HCT116 (cell line): ENCODE data around the gene SLC9A6. TPM values are rescaled to one million over a fixed set of nuclear protein-coding genes. Genes with fewer than 3 reads are reported as not detected.

Experiments
- ATAC-seq: fragments of 200-7000 bp; cut with Tn5 transposase; 2 replicates; pipeline ENCODE4 v1.9.1; 2020; ENCODE audit warnings: mild to moderate bottlenecking, moderate library complexity
- BruUV-seq: library from RNA; stranded (reverse); fragments of 400-500 nt; replicated peaks from 2 replicates; lab custom pipeline; 2021; lab: Mats Ljungman, UMichigan
- CTCF ChIA-PET: fragments of 300-600 bp; sonication (Branson Sonifier 250); formaldehyde crosslinking; loops from one replicate; lab custom pipeline; 2021; ENCODE audit warnings: antibody characterized with exemption; lab: Charles Lee
- POLR2A ChIA-PET: fragments of 300-600, 350-600 bp; sonication (Branson Sonifier 250); formaldehyde crosslinking; loops from one replicate; lab custom pipeline; 2021; ENCODE audit warnings: antibody characterized with exemption; lab: Charles Lee
- RAD21 ChIA-PET, 2 experiments: fragments of 300-600 bp; sonication (Branson Sonifier 250); formaldehyde crosslinking; loops; one replicate each; lab custom pipeline; 2023; ENCODE audit warnings: low total read pairs in 2 of 2; ENCODE audit not compliant: uncharacterized antibody in 2 of 2, unreplicated experiment in 2 of 2, low non-redundant PET in 1 of 2; lab: Charles Lee
- DNase-seq: peaks from one replicate; pipeline ENCODE4 v3.0.0-alpha.2; 2010; ENCODE audit warnings: low read depth, low spot score
- H2AFZ ChIP-seq: fragments of 200-600 bp; shearing (Covaris generic), sonication (generic); 2 replicates; pipeline ENCODE4 v1.6.1; 2017; ENCODE audit warnings: low read depth, mixed run types, mixed read lengths, antibody characterized with exemption, low read length; ENCODE audit not compliant: poor library complexity, severe bottlenecking
- H3K27ac ChIP-seq: 2 replicates; pipeline ENCODE4 v1.5.1; 2012; ENCODE audit warnings: low read depth, low read length
- H3K27me3 ChIP-seq: fragments of 200-600 bp; sonication (generic); 2 replicates; pipeline ENCODE4 v1.6.1; 2016; ENCODE audit warnings: mixed run types, low read length, mixed read lengths; ENCODE audit not compliant: insufficient read depth
- H3K36me3 ChIP-seq, 2 experiments: fragments of 200-500 bp in 1 of 2; fragments of 200-600 bp in 1 of 2; sonication (Bioruptor generic) in 1 of 2; sonication (generic) in 1 of 2; 2 replicates each; pipeline versions ENCODE4 v1.5.1 to v1.6.1; 2014 to 2016; ENCODE audit warnings: low read length in 2 of 2, inconsistent platforms in 1 of 2, mixed read lengths in 1 of 2, mixed run types in 1 of 2; ENCODE audit not compliant: insufficient read depth in 2 of 2, control insufficient read depth in 1 of 2
- H3K4me1 ChIP-seq, 2 experiments: fragments of 200-600 bp in 1 of 2; sonication (generic) in 1 of 2; 2 replicates each; pipeline versions ENCODE4 v1.5.1 to v1.6.1; 2012 to 2017; ENCODE audit warnings: low read length in 2 of 2, inconsistent platforms in 1 of 2, mild to moderate bottlenecking in 1 of 2, mixed read lengths in 1 of 2, mixed run types in 1 of 2, moderate library complexity in 1 of 2; ENCODE audit not compliant: insufficient read depth in 2 of 2, control insufficient read depth in 1 of 2
- H3K4me2 ChIP-seq: fragments of 200-600 bp; sonication (generic); 2 replicates; pipeline ENCODE4 v1.6.1; 2017; ENCODE audit warnings: mixed run types, low read length, mixed read lengths
- H3K4me3 ChIP-seq, 2 experiments: fragments of 200-600 bp in 1 of 2; sonication (generic) in 1 of 2; replicated peaks in 1 of 2; 2 replicates each; pipeline ENCODE4 v1.5.1; 2011 to 2016; ENCODE audit warnings: low read length in 2 of 2, control low read depth in 1 of 2, low read depth in 1 of 2, mild to moderate bottlenecking in 1 of 2, mixed read lengths in 1 of 2, mixed run types in 1 of 2
- H3K79me2 ChIP-seq: fragments of 200-600 bp; sonication (generic); 2 replicates; pipeline ENCODE4 v1.6.1; 2017; ENCODE audit warnings: mild to moderate bottlenecking, mixed run types, low read length, moderate library complexity, mixed read lengths; ENCODE audit not compliant: insufficient read depth
- H3K9ac ChIP-seq: fragments of 200-600 bp; sonication (generic); 2 replicates; pipeline ENCODE4 v1.6.1; 2016; ENCODE audit warnings: low read length, mixed read lengths
- H3K9me2 ChIP-seq: fragments of 200-600 bp; sonication (generic), shearing (Covaris generic); 2 replicates; pipeline ENCODE4 v1.6.1; 2017; ENCODE audit warnings: mixed run types, mild to moderate bottlenecking, moderate library complexity; ENCODE audit not compliant: insufficient read depth
- H3K9me3 ChIP-seq, 2 experiments: fragments of 200-500 bp in 1 of 2; fragments of 200-600 bp in 1 of 2; sonication (Bioruptor generic) in 1 of 2; sonication (generic) in 1 of 2; 2 replicates each; pipeline ENCODE4 v1.6.1; 2014 to 2017; ENCODE audit warnings: low read length in 2 of 2, mixed read lengths in 2 of 2, inconsistent platforms in 1 of 2, low read depth in 1 of 2, mild to moderate bottlenecking in 1 of 2, mixed run types in 1 of 2, moderate library complexity in 1 of 2; ENCODE audit not compliant: control insufficient read depth in 1 of 2, insufficient read depth in 1 of 2
- H4K20me1 ChIP-seq: fragments of 200-600 bp; sonication (generic), shearing (Covaris generic); 2 replicates; pipeline ENCODE4 v1.6.1; 2017; ENCODE audit warnings: mixed run types, mild to moderate bottlenecking, moderate library complexity; ENCODE audit not compliant: insufficient read depth
- CBX3 ChIP-seq: IDR thresholded peaks from 2 replicates; pipeline ENCODE4 v1.6.1; 2012; ENCODE audit warnings: low read depth
- CEBPB ChIP-seq: IDR thresholded peaks from 2 replicates; pipeline ENCODE4 v1.6.1; 2012; ENCODE audit warnings: low read depth
- EGR1 ChIP-seq: IDR thresholded peaks from 2 replicates; pipeline ENCODE4 v1.6.1; 2012; ENCODE audit warnings: low read depth
- SIN3A ChIP-seq: IDR thresholded peaks from 2 replicates; pipeline ENCODE4 v1.6.1; 2012; ENCODE audit warnings: low read depth
- SP1 ChIP-seq: IDR thresholded peaks from 2 replicates; pipeline ENCODE4 v1.6.1; 2012; ENCODE audit warnings: low read depth
- SRF ChIP-seq: IDR thresholded peaks from 2 replicates; pipeline ENCODE4 v1.6.1; 2012; ENCODE audit warnings: low read depth
- TCF7L2 ChIP-seq: IDR thresholded peaks from 2 replicates; pipeline ENCODE4 v1.7.0; 2011; ENCODE audit warnings: borderline replicate concordance, inconsistent platforms; ENCODE audit not compliant: insufficient read depth, insufficient read length; ENCODE audit errors: extremely low read depth
- intact Hi-C: fragments of 100-400 bp; cut with micrococcal nuclease; formaldehyde crosslinking; loops from 2 replicates; pipeline ENCODE4 v1.10.0; 2022
- total RNA-seq: library from RNA; stranded (reverse); gene quantifications from one replicate; pipeline ENCODE4 v1.2.1, GENCODE V29; 2021; ENCODE audit not compliant: unreplicated experiment
- TF ChIP-seq, protein P1 (sequence below), 3 experiments: fragments of 200-600 bp in 1 of 3; sonication (generic) in 1 of 3; IDR thresholded peaks in 2 of 3; conservative IDR thresholded peaks in 1 of 3; 2 replicates each; pipeline ENCODE4 v1.5.1; 2012 to 2017; ENCODE audit warnings: low read depth in 2 of 3, low read length in 2 of 3, antibody characterized with exemption in 1 of 3, borderline replicate concordance in 1 of 3, control low read depth in 1 of 3, mild to moderate bottlenecking in 1 of 3, mixed read lengths in 1 of 3, mixed run types in 1 of 3, moderate library complexity in 1 of 3; ENCODE audit not compliant: insufficient read depth in 1 of 3
- TF ChIP-seq, protein P2 (sequence below): IDR thresholded peaks from 2 replicates; pipeline ENCODE4 v1.6.1; 2012

The SLC9A6 gene
- total RNA-seq, 1 experiment from 2014 or later, result 10.8 TPM

DNA sequence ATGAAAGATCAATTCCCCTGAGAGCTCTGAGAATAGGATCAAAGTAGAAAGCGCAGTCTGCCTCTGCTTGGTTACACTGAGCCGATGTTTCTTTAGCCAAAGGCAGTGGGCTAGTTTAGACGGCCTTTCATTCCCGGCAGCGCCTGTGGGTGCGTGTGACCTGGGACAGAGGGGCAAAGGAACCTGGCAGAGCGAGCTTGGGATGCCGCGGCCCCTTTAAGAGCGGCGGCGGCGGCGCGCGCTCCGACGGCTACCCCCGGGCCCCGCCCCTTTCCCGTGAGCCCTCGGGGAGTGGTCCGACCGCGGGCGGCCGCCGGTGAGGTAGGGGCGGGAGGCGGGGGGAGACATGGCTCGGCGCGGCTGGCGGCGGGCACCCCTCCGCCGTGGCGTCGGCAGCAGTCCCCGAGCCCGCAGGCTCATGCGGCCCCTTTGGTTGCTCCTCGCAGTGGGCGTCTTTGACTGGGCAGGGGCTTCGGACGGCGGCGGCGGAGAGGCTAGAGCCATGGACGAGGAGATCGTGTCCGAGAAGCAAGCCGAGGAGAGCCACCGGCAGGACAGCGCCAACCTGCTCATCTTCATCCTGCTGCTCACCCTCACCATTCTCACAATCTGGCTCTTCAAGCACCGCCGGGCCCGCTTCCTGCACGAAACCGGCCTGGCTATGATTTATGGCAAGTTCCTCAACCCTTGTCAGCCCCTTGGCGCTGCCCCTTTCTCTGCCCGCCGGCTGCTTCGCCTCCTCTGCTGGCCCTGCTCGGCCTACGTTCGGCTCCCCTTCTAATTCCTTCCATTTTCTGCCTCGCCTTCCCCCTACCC, at the start of gene SLC9A6 (continued):
- TF ChIP-seq, protein P1, sequence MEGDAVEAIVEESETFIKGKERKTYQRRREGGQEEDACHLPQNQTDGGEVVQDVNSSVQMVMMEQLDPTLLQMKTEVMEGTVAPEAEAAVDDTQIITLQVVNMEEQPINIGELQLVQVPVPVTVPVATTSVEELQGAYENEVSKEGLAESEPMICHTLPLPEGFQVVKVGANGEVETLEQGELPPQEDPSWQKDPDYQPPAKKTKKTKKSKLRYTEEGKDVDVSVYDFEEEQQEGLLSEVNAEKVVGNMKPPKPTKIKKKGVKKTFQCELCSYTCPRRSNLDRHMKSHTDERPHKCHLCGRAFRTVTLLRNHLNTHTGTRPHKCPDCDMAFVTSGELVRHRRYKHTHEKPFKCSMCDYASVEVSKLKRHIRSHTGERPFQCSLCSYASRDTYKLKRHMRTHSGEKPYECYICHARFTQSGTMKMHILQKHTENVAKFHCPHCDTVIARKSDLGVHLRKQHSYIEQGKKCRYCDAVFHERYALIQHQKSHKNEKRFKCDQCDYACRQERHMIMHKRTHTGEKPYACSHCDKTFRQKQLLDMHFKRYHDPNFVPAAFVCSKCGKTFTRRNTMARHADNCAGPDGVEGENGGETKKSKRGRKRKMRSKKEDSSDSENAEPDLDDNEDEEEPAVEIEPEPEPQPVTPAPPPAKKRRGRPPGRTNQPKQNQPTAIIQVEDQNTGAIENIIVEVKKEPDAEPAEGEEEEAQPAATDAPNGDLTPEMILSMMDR (IDR thresholded peaks at IDR 0.05 in 2 of 3, conservative IDR thresholded peaks at IDR 0.05 in 1 of 3; ENCODE audit: borderline replicate concordance in 1 of 3, insufficient read depth in 1 of 3, low read depth in 2 of 3, low read length in 2 of 3), result no peak
- TF ChIP-seq EGR1 (no peak), CBX3 (no peak)

DNA sequence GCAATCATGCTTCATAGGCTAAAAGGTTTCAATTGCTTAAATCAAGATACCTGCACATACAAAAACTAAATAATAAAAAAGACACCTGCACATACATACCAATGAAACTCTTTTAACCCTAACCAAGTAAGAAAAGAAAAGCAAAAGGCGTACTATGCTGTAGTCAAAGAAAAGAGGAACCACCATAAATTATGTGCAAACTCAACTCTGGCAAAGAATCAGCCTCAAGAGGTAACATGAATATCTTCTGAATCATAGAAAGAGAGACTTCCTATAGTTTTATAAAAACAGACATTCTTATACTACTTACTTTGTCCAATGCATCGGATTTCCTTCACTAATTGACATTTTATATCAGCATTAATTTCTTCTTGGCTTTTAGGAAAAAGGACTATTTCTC, 40.7 kb upstream of the SLC9A6 start:
- intact Hi-C loops, result no loop called here
- Histone ChIP-seq H3K9me2 (no peaks in the 10 kb centered on the region), H4K20me1 (no peaks in the 10 kb centered on the region), H3K9me3 (no peaks in the 10 kb centered on the region), H3K27ac (no peak overlapping the region), H3K79me2 (no peaks in the 10 kb centered on the region), H3K4me1 (no peaks in the 10 kb centered on the region), H3K36me3 (no peaks in the 10 kb centered on the region), H3K9ac (no peak overlapping the region), H3K27me3 (no peaks in the 10 kb centered on the region), H3K4me3 (no peak overlapping the region), H3K4me2 (no peak overlapping the region), H2AFZ (no peak overlapping the region)
- POLR2A ChIA-PET, result no interaction called here
- BruUV-seq, result no TSS peak
- RAD21 ChIA-PET, result no interaction called here
- DNase-seq (no peak), ATAC-seq (no peak)
- TF ChIP-seq CEBPB (no peak), SIN3A (no peak), CBX3 (no peak), TCF7L2 (no peak), SRF (no peak), SP1 (no peak)
- TF ChIP-seq, protein P2, sequence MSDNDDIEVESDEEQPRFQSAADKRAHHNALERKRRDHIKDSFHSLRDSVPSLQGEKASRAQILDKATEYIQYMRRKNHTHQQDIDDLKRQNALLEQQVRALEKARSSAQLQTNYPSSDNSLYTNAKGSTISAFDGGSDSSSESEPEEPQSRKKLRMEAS, result no peak
- TF ChIP-seq, protein P1 (IDR thresholded peaks at IDR 0.05 in 2 of 3, conservative IDR thresholded peaks at IDR 0.05 in 1 of 3; ENCODE audit: borderline replicate concordance in 1 of 3, insufficient read depth in 1 of 3, low read depth in 2 of 3, low read length in 2 of 3), result no peak
- CTCF ChIA-PET, result no interaction called here
